Mucosa of stomach (tissue), 1 donor: ENCODE data around the gene TPTE2.
"Not testable (repeated sequence)": the region's sequence is repeated elsewhere in the genome, so short reads cannot be mapped to it uniquely, and the experiment has no call there.

ENCODE experiments used
- H3K27me3 ChIP-seq: one replicate; pipeline ENCODE4 v1.7.0; 2013; ENCODE audit warnings: mild to moderate bottlenecking, low read length; ENCODE audit not compliant: control insufficient read depth, insufficient read depth
- H3K36me3 ChIP-seq: one replicate; pipeline ENCODE4 v1.7.0; 2013; ENCODE audit warnings: low read length; ENCODE audit not compliant: control insufficient read depth, insufficient read depth
- H3K4me1 ChIP-seq: one replicate; pipeline ENCODE4 v1.7.0; 2013; ENCODE audit warnings: mild to moderate bottlenecking, low read length; ENCODE audit not compliant: control insufficient read depth, insufficient read depth
- H3K4me3 ChIP-seq: one replicate; pipeline ENCODE4 v1.7.0; 2013; ENCODE audit warnings: low read length
- H3K9ac ChIP-seq: one replicate; pipeline ENCODE4 v1.7.0; 2013; ENCODE audit warnings: mild to moderate bottlenecking, low read length, moderate library complexity
- H3K9me3 ChIP-seq: one replicate; pipeline ENCODE4 v1.7.0; 2013; ENCODE audit warnings: mild to moderate bottlenecking, low read length, moderate library complexity; ENCODE audit not compliant: control insufficient read depth
- donor health status: Pancreatic carcinoma.

Gene TPTE2

GRCh38 chr13:19591864-19592263 is 30.5 kb upstream of the TPTE2 start:
- Histone ChIP-seq H3K4me3 (no peak overlapping the region), H3K4me1 (no peaks in the 10 kb centered on the region), H3K36me3 (no peaks in the 10 kb centered on the region), H3K27me3 (no peaks in the 10 kb centered on the region), H3K9ac (no peak overlapping the region), H3K9me3 (no peaks in the 10 kb centered on the region)

- H3K27me3 ChIP-seq: no peaks in the 10 kb centered on the region
- H3K9ac ChIP-seq: no peak overlapping the region
- no peaks in the 10 kb centered on the region for H3K4me1 ChIP-seq
These were observed 29.1 kb upstream of the TPTE2 start for GRCh38 chr13:19590423-19590822.

GRCh38 chr13:19589312-19589711 is 28.0 kb upstream of the TPTE2 start:
- no peaks in the 10 kb centered on the region for H3K36me3 ChIP-seq
- H3K4me3 ChIP-seq: no peak overlapping the region
- no peak overlapping the region for H3K9ac ChIP-seq
- H3K9me3 ChIP-seq: no peaks in the 10 kb centered on the region
- H3K27me3 ChIP-seq: no peaks in the 10 kb centered on the region
- no peaks in the 10 kb centered on the region for H3K4me1 ChIP-seq

More at GRCh38 chr13:19590423-19590822, 29.1 kb upstream of the TPTE2 start:
- Histone ChIP-seq H3K36me3 (no peaks in the 10 kb centered on the region), H3K9me3 (no peaks in the 10 kb centered on the region), H3K4me3 (no peak overlapping the region)

- Histone ChIP-seq H3K9ac (no peak overlapping the region), H3K36me3 (no peaks in the 10 kb centered on the region), H3K9me3 (no peaks in the 10 kb centered on the region), H3K4me3 (no peak overlapping the region), H3K27me3 (no peaks in the 10 kb centered on the region), H3K4me1 (no peaks in the 10 kb centered on the region)
These were observed 26.4 kb upstream of the TPTE2 start for GRCh38 chr13:19587635-19588300.

GRCh38 chr13:19586904-19587634 is 25.7 kb upstream of the TPTE2 start:
- H3K27me3 ChIP-seq: no peaks in the 10 kb centered on the region
- H3K4me1 ChIP-seq: no peaks in the 10 kb centered on the region
- H3K9me3 ChIP-seq: no peaks in the 10 kb centered on the region
- H3K36me3 ChIP-seq: no peaks in the 10 kb centered on the region
- H3K9ac ChIP-seq: no peak overlapping the region
- H3K4me3 ChIP-seq: no peak overlapping the region

- Histone ChIP-seq H3K4me1 (no peaks in the 10 kb centered on the region), H3K9me3 (no peaks in the 10 kb centered on the region)
These were observed 20.3 kb upstream of the TPTE2 start for GRCh38 chr13:19581675-19582074.

GRCh38 chr13:19575230-19575629 is 13.9 kb upstream of the TPTE2 start:
- no peaks in the 10 kb centered on the region for H3K27me3 ChIP-seq
- no peaks in the 10 kb centered on the region for H3K9me3 ChIP-seq
- H3K4me3 ChIP-seq: no peak overlapping the region
- no peak overlapping the region for H3K9ac ChIP-seq
- no peaks in the 10 kb centered on the region for H3K4me1 ChIP-seq
- H3K36me3 ChIP-seq: no peaks in the 10 kb centered on the region

More at GRCh38 chr13:19581675-19582074, 20.3 kb upstream of the TPTE2 start:
- Histone ChIP-seq H3K4me3 (no peak overlapping the region), H3K27me3 (no peaks in the 10 kb centered on the region), H3K9ac (no peak overlapping the region), H3K36me3 (no peaks in the 10 kb centered on the region)

- Histone ChIP-seq H3K9me3 (no peaks in the 10 kb centered on the region), H3K27me3 (no peaks in the 10 kb centered on the region), H3K36me3 (no peaks in the 10 kb centered on the region), H3K4me3 (no peak overlapping the region), H3K4me1 (no peaks in the 10 kb centered on the region), H3K9ac (no peak overlapping the region)
These were observed 11.9 kb upstream of the TPTE2 start for GRCh38 chr13:19573120-19573716.

GRCh38 chr13:19572280-19572679 is 10.9 kb upstream of the TPTE2 start:
- Histone ChIP-seq H3K9ac (no peak overlapping the region), H3K4me1 (no peaks in the 10 kb centered on the region)

GRCh38 chr13:19567820-19568534 is 6.6 kb upstream of the TPTE2 start:
- no peaks in the 10 kb centered on the region for H3K36me3 ChIP-seq
- no peak overlapping the region for H3K4me3 ChIP-seq
- H3K9me3 ChIP-seq: no peaks in the 10 kb centered on the region
- no peak overlapping the region for H3K9ac ChIP-seq
- H3K4me1 ChIP-seq: no peaks in the 10 kb centered on the region
- no peaks in the 10 kb centered on the region for H3K27me3 ChIP-seq

More at GRCh38 chr13:19572280-19572679, 10.9 kb upstream of the TPTE2 start:
- Histone ChIP-seq H3K9me3 (no peaks in the 10 kb centered on the region), H3K36me3 (no peaks in the 10 kb centered on the region), H3K27me3 (no peaks in the 10 kb centered on the region), H3K4me3 (no peak overlapping the region)

GRCh38 chr13:19561585-19561984 is 253 bp upstream of the TPTE2 start:
- no peak overlapping the region for H3K4me3 ChIP-seq
- H3K9ac ChIP-seq: no peak overlapping the region

GRCh38 chr13:19560672-19561071 is 660 bp downstream of the TPTE2 start:
- not testable (repeated sequence) for H3K9me3 ChIP-seq, H3K4me3 ChIP-seq, H3K4me1 ChIP-seq, H3K9ac ChIP-seq, H3K27me3 ChIP-seq, H3K36me3 ChIP-seq

More at GRCh38 chr13:19561585-19561984, 253 bp upstream of the TPTE2 start:
- no peaks in the 10 kb centered on the region for H3K4me1 ChIP-seq
- no peaks in the 10 kb centered on the region for H3K36me3 ChIP-seq
- H3K27me3 ChIP-seq: no peaks in the 10 kb centered on the region
- no peaks in the 10 kb centered on the region for H3K9me3 ChIP-seq
